NCI-H2029 (cell line): ENCODE measurements around the gene AKT1S1.
A peak's percentile ranks its signal among the peaks of the same experiment; 100 is the strongest.

Experiments used
- DNase-seq: peaks from one replicate; lab custom pipeline; 2025; lab: John Stamatoyannopoulos, UW

Gene AKT1S1

GRCh38 chr19:49866933-49867782, 10.0 kb downstream of the AKT1S1 start, which contains the start of gene PNKP:
Gene PNKP, minus strand, starts transcription at chr19:49867576. Its CDS starts 372 bp downstream, at chr19:49867204.
- peak; percentile 96 for DNase-seq

DNA sequence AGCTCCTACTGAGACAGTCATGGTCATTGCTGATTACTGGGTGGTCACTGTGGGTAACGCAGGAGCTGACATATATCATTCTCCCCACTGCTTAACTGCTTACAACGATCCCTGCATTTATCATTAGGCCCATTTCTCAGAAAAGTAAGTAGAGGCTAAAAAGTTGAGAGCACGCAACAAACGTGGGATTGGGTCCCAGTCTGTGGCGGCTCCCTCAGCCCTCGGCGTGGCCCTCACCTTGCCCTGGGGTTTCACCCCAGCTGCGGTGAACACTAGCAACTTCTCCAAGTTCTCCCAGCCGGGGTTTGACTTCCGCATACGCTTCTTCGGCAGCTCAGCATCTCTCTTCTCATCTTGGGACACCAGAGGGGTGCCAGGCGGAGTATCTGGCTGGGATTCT, 12.3 kb downstream of the AKT1S1 start:
- no peak for DNase-seq

DNA sequence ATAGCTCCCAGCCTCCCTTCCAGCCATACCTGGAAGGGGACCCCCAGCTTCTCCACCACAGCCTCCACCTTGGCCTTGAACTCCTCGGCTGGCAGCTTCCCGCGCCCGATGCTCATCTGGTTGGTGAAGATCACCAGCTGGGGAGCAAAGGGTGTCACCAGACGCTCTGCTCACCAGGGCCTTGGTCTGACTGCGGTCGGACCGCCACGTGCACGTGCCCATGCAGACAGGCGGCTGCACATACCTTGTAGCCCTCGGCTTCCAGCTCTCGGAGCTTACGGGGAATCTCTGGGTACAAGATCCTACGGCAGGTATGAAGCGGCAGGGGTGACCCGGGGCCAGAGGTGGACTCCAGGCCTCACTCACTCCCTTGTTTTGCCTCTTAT, 13.2 kb downstream of the AKT1S1 start:
- DNase-seq: no peak

GRCh38 chr19:49863254-49863934, 13.8 kb downstream of the AKT1S1 start:
- no peak for DNase-seq

GRCh38 chr19:49862391-49863253, 14.5 kb downstream of the AKT1S1 start:
- DNase-seq: no peak

DNA sequence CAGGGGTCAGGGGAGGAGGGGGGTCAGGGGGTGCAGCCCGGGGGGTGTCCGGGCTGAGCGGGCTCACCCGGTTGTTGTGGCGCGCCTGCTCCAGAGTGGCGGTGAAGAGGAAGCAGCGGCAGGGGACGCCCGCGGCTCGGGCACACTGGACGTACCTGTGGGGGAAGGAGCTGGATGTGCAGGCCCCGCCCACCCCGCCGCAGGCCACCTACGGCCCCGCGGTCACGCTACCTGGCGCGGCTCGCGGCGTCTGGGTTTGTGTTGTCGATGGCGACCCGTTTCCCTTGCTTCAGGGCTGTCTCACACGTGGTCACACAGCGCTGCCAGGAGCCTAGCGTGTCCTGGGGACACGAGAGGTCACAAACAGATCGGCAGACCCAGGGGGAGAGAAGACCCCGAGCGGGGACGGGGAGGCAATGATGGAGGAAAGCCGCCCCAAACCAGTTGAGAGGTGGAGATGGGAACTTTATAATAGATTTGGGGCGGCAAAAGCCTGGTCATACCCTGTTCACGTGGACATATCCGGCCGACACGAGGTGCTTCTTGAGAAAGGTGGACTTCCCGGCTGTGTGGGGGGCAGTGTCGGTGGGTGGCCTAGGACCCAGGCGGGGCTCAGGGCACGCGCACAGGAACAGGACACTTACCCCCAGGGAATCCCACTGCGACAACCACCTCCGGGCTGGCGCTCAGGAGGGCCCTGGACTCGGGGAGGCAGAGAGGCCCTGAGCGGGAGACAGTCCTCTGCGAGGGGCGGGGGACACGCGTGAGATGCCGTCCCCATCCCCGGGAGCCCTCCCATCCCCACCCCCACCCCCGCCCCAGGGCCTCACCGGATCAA, 15.4 kb downstream of the AKT1S1 start:
- DNase-seq: no peak

- DNase-seq: no peak
Measured at GRCh38 chr19:49861107-49861506, 16.0 kb downstream of the AKT1S1 start.

- no peak for DNase-seq
Measured at GRCh38 chr19:49860336-49861102, 16.6 kb downstream of the AKT1S1 start.

GRCh38 chr19:49859682-49860335, 17.3 kb downstream of the AKT1S1 start:
- DNase-seq: no peak

DNA sequence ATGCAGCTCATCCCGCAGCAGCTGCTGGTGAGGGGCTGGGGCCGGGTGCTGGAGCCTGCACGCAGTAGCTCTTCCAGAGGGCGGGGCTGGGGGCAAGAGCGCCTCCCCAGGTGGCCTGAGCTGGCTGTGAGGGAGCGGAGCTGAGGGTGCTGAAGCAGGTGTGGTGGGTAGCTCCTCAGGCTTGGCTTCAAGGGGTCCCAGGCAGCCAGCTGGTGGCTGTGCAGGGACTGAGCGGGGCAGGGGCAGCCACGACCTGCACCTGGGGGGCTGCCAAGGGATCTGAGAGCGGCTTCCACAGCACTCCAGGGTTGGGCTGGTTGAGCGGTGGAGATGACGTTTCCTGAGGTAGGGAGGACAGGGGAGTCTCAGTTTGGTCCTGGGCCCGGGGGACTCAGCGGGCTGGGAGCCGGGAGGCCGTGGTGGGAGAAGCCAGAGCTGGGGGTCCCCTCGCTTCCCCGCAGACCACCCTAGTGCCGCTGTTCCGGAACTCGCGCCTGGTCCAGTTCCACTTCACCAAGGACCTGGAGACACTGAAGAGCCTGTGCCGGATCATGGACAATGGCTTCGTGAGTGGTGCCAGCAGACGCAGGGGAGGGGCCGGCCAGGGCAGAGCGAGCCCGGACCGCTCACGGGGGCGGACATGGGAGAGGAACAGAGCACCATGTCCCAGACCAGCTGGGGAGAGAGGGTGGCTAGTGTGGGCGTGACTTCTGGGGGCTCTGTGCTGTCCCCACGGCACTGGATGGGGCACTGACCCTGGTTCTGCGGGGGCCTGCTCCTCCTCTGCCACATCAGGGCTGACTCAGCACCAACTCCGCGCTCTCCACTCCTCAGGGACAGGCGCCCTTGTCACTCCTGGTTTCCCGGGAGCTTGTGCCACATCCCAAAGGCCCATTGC, 18.8 kb downstream of the AKT1S1 start:
- DNase-seq: no peak

GRCh38 chr19:49857838-49858087, 19.4 kb downstream of the AKT1S1 start:
- no peak for DNase-seq

DNA sequence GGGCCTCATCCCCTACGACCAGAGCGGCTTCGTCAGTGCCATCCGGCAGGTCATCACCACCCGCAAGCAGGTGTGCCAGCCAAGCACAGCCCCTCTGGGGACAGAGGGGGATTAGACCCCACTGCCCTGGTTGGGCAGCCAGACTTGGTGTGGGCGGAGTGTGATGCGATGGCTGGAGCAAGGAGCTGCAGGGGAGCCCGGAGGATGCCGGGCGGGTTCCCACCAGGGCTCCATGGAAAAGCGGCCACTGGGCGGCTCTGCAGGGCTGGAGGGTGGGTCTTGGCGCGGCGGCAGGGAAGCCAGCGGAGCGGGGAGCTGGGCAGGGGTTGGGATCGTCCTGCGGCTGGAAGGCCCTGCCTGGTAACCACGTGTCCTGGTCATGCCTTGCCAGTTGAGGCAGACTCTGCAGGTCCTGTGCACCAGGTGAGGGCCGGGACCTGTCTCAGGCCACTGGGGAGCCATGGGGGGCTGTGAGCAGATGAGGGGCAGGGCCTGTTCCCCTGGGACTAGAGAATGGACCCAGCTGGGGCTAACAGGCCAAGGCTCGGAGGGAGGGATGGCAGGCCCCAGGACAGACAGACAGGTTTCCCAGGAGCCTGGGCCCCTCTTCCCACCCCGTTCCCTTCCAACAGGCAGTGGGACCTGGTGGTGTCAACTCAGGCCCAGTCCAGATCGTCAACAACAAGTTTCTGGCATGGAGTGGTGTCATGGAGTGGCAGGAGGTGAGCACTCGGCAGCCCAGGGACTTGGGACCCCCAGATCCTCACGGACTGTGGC, 19.9 kb downstream of the AKT1S1 start:
- no peak for DNase-seq

DNA sequence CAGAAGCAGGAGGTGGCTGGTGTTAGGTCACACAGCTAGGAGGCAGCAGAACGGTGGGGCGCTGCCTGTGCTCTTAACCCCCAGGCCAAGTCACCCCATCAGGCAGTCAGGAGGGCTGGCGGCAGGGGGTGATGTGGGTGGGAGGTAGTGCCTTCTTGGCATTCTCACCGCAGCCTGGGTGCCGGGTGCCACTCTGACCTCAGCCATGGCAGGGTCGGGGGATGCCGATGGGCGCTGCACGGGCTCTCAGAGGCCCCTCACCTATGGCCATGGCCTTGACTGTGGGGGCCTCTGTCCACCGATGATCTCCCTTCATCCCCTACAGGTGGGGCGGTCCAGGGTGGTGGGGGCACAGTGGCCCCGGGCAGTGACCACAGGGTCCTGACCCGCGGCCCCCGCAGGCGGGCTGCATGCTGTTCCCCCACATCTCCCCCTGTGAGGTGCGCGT, 20.6 kb downstream of the AKT1S1 start:
- DNase-seq: no peak

DNA sequence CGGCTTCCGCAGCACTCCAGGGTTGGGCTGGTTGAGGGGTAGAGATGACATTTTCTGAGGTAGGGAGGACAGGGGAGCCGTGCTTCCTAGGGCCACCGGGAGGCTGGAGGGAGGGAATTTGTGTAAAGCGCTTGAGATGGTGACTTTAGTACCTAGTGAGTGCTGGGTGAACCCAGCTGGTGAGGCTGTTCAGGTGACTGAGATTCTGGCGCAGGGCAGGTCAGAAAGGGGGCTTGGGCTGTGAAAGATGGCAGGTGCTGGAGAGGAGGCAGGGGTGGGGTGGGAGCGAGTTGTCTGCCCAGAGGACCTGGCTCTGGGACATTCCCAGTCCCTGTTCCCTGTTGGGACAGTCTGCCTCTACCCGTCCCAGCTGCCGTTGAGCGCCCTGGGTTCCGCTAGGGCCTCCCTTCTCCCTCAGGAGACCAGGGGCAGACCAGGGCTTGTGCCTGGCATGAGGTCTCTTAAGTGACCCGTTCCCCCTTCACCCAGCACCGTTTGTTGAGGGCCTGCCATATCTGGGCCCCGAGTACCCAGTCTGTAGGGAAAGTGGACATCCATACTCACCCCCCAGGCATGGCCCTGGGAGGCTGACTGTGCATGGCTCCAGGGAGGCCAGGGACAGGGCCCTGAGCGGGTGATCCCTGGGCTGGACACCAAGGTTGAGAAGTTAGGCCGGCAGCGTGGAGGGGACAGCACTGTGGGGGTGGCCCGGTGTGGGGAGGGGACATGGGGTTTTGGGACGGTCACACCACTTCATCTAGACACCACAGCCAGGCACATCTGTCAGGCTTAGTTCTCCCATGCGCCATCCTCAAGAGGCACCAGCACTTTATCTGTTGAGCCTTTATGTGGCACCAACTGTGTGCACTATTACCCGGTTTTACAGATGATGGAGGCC, 21.2 kb downstream of the AKT1S1 start:
- DNase-seq: no peak

GRCh38 chr19:49855277-49855675, 21.9 kb downstream of the AKT1S1 start:
- DNase-seq: no peak

DNA sequence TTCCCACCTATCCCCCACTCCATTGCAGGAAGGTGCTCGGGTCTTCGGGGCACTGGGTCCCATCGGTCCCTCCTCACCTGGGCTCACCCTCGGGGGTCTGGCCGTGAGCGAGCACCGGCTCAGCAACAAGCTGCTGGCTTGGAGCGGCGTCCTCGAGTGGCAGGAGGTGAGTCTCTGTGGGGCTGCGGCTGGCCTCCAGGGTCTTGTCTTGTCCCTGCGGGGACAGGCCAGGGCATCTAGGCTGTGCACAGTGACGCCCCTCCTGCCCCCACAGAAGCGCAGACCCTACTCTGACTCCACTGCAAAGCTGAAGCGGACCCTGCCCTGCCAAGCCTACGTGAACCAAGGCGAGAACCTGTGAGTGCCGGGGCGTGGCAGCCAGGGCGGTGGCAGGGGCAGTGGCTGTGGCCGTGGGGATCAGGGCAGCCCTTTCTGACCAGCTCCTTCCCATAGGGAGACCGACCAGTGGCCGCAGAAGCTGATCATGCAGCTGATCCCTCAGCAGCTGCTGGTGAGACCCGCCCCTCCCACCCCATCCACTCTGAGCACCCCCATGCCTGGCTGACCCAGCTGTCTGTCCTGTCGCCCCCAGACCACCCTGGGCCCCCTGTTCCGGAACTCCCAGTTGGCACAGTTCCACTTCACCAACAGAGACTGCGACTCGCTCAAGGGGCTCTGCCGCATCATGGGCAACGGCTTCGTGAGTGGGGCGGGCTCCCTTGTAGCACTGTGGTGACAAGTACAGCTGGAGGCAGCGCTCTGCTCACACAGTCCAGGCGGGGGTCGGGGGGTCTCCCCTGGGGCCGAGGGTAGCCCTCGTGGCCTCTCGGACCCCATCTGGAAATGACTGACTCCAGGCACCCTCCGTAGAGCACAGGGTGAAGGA, 22.5 kb downstream of the AKT1S1 start:
- no peak for DNase-seq
